DOHH2 (cell line): ENCODE data around the gene FAM241A.

Experiments used
- H3F3A ChIP-seq: fragments of 200-600 bp; sonication (generic), shearing (Covaris generic); 2 replicates; pipeline ENCODE4 v1.6.0; 2016; ENCODE audit warnings: antibody characterized with exemption, mild to moderate bottlenecking; ENCODE audit not compliant: control insufficient read depth, insufficient read depth
- H3K27ac ChIP-seq: fragments of 200-600 bp; sonication (generic); 2 replicates; pipeline ENCODE4 v1.5.1; 2014; ENCODE audit warnings: low read depth, mild to moderate bottlenecking, low read length, moderate library complexity
- H3K27me3 ChIP-seq: fragments of 200-600 bp; sonication (generic); 2 replicates; pipeline ENCODE4 v1.6.1; 2014; ENCODE audit warnings: mild to moderate bottlenecking, low read length, mixed read lengths; ENCODE audit not compliant: control insufficient read depth
- H3K36me3 ChIP-seq: fragments of 200-600 bp; sonication (generic); 2 replicates; pipeline ENCODE4 v1.6.1; 2014; ENCODE audit warnings: mild to moderate bottlenecking, low read length, moderate library complexity, mixed read lengths; ENCODE audit not compliant: control insufficient read depth
- H3K4me1 ChIP-seq: fragments of 200-600 bp; sonication (generic); 2 replicates; pipeline ENCODE4 v1.6.1; 2014; ENCODE audit warnings: mild to moderate bottlenecking, low read length, mixed read lengths; ENCODE audit not compliant: control insufficient read depth
- H3K4me2 ChIP-seq: fragments of 200-600 bp; sonication (generic); 2 replicates; pipeline ENCODE4 v1.6.0; 2014; ENCODE audit warnings: mild to moderate bottlenecking, low read length, moderate library complexity
- H3K4me3 ChIP-seq: fragments of 200-600 bp; sonication (generic); 2 replicates; pipeline ENCODE4 v1.5.1; 2014; ENCODE audit warnings: mild to moderate bottlenecking, low read length, mixed read lengths
- H3K79me2 ChIP-seq: fragments of 200-600 bp; sonication (generic); 2 replicates; pipeline ENCODE4 v1.6.1; 2014; ENCODE audit warnings: mild to moderate bottlenecking, low read length, mixed read lengths; ENCODE audit not compliant: control insufficient read depth
- H3K9me2 ChIP-seq: fragments of 200-600 bp; sonication (generic); replicated peaks from 2 replicates; pipeline ENCODE4 v1.6.1; 2014; ENCODE audit warnings: mild to moderate bottlenecking, low read length, mixed read lengths; ENCODE audit not compliant: control insufficient read depth
- H3K9me3 ChIP-seq: fragments of 200-600 bp; sonication (generic); 2 replicates; pipeline ENCODE4 v1.6.1; 2014; ENCODE audit warnings: antibody characterized with exemption, low read length, mixed read lengths; ENCODE audit not compliant: control insufficient read depth, insufficient read depth
- H4K20me1 ChIP-seq: fragments of 200-600 bp; sonication (generic); 2 replicates; pipeline ENCODE4 v1.6.0; 2014; ENCODE audit warnings: low read depth, mild to moderate bottlenecking, antibody characterized with exemption, low read length, moderate library complexity; ENCODE audit not compliant: control insufficient read depth, insufficient read depth
- CTCF ChIP-seq: fragments of 200-600 bp; sonication (generic); IDR thresholded peaks from one replicate; pipeline ENCODE4 v1.5.1; 2014; ENCODE audit warnings: antibody characterized with exemption, mild to moderate bottlenecking, low read depth, low read length; ENCODE audit not compliant: poor library complexity, severe bottlenecking
- EZH2phosphoT487 ChIP-seq: fragments of 200-600 bp; sonication (generic); IDR thresholded peaks from 2 replicates; pipeline ENCODE4 v1.6.1; 2017; ENCODE audit warnings: borderline replicate concordance, mild to moderate bottlenecking, antibody characterized with exemption, low read length, moderate library complexity, mixed read lengths

Gene FAM241A

GRCh38 chr4:112145326-112145789 lies at the start of gene FAM241A:
Gene FAM241A, plus strand, starts transcription at chr4:112145454. Its CDS starts 127 bp downstream, at chr4:112145581.
- no peak for TF ChIP-seq CTCF
- TF ChIP-seq EZH2phosphoT487 = no peak
- Histone ChIP-seq H3K4me2 (peak within 1 kb of the TSS; percentile 72), H4K20me1 (0 out of 2 replicates have a peak, but pooled peaks cover 17% of the 10 kb centered on the region), H3K27me3 (no peaks in the 10 kb centered on the region), H3K79me2 (peaks cover 51% of the 10 kb centered on the region), H3K9me2 (no peaks in the 10 kb centered on the region), H3K27ac (peak within 1 kb of the TSS; percentile 62), H3F3A (no peaks in the 10 kb centered on the region), H3K9me3 (no peaks in the 10 kb centered on the region), H3K4me1 (peaks cover 68% of the 10 kb centered on the region), H3K36me3 (peaks cover 38% of the 10 kb centered on the region), H3K4me3 (peak within 1 kb of the TSS; percentile 93)

GRCh38 chr4:112098841-112099530 lies 46.3 kb upstream of the FAM241A start:
- Histone ChIP-seq H3K9me2 (no peaks in the 10 kb centered on the region), H3K27me3 (no peaks in the 10 kb centered on the region), H3K79me2 (no peaks in the 10 kb centered on the region)

DNA sequence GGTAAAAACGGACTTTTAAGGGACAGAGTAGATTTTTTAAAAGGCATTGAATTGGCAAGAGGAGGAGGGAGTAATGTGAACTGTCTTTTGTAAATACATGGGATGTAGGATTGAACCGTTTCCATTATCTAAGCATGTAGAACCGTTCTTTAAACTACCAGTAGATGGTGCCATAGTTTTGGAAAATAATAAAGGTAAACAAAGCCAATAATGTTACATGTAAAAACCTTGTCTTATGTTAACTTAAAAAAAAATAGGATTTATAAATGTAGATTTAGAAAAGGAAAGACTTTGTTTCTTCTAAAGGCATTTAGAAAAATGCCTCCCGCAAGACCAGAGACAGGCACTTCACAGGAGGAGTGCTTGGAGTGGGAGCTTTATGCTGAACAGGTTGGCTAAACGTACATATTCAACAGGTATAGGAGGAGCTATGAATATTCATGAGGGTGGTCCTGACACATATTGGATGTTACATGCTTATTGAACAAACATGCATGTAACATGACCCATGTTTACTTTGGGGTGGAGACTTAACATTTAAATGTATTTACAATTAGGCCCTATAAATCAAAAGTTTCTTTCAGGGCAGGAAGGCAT lies 45.5 kb upstream of the FAM241A start:
- no peaks in the 10 kb centered on the region for H3K9me3 ChIP-seq
- H4K20me1 ChIP-seq = no peaks in the 10 kb centered on the region
- TF ChIP-seq CTCF (peak; percentile 67), EZH2phosphoT487 (no peak)
- H3K4me1 ChIP-seq = peaks cover 37% of the 10 kb centered on the region
- H3K36me3 ChIP-seq = no peaks in the 10 kb centered on the region
- H3K4me2 ChIP-seq = 0 out of 2 replicates have a peak overlapping the region, but pooled peaks have one; percentile 12
- no peak overlapping the region for H3K27ac ChIP-seq
- H3K4me3 ChIP-seq = no peak overlapping the region
- H3K79me2 ChIP-seq = no peaks in the 10 kb centered on the region
- no peaks in the 10 kb centered on the region for H3K27me3 ChIP-seq
- no peaks in the 10 kb centered on the region for H3K9me2 ChIP-seq
- 0 out of 2 replicates have a peak, but pooled peaks cover 3% of the 10 kb centered on the region for H3F3A ChIP-seq

More at GRCh38 chr4:112098841-112099530, 46.3 kb upstream of the FAM241A start:
- no peaks in the 10 kb centered on the region for H3K9me3 ChIP-seq
- H3K36me3 ChIP-seq = no peaks in the 10 kb centered on the region
- no peaks in the 10 kb centered on the region for H4K20me1 ChIP-seq
- H3K4me1 ChIP-seq = peaks cover 31% of the 10 kb centered on the region
- H3K4me2 ChIP-seq = no peak overlapping the region
- no peaks in the 10 kb centered on the region for H3F3A ChIP-seq
- TF ChIP-seq EZH2phosphoT487 (no peak), CTCF (no peak)
- H3K27ac ChIP-seq = no peak overlapping the region
- H3K4me3 ChIP-seq = no peak overlapping the region
